ENCODE results near the gene GSK3A.

GSK3A gene

GRCh38 chr19:42250183-42250665 is 7.8 kb upstream of the GSK3A start:
- TF ChIP-seq CTCF (IDR thresholded peaks at IDR 0.05; ENCODE audit: low read depth, low read length, missing control alignments): no peak
- DNase-seq (ENCODE audit: extremely low read depth, low read depth): no peak
- peak overlapping the region; percentile 93 for H3K4me3 ChIP-seq (replicated peaks; ENCODE audit: low read depth, low read length)

DNA sequence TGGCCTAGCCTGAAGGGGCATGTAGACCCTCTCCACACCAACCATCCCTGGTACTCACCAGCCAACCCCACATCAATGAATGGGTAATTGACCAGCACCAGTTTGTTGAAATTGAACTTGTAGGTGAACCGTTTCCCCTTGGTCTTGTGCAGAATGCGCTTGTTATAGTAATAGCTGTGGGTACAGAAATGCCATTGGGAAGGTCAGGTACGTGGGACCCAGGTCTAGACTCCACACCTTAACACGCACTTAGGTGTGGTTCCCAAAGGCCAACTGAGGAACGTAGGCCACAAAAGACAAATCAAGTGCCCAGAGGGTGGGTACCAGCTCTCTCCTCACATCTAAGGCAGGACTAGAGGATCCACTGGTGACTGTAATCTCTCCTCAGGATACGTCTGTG is 7.4 kb upstream of the GSK3A start:
- TF ChIP-seq CTCF (IDR thresholded peaks at IDR 0.05; ENCODE audit: low read depth, low read length, missing control alignments): no peak
- no peak for DNase-seq (ENCODE audit: extremely low read depth, low read depth)

DNA sequence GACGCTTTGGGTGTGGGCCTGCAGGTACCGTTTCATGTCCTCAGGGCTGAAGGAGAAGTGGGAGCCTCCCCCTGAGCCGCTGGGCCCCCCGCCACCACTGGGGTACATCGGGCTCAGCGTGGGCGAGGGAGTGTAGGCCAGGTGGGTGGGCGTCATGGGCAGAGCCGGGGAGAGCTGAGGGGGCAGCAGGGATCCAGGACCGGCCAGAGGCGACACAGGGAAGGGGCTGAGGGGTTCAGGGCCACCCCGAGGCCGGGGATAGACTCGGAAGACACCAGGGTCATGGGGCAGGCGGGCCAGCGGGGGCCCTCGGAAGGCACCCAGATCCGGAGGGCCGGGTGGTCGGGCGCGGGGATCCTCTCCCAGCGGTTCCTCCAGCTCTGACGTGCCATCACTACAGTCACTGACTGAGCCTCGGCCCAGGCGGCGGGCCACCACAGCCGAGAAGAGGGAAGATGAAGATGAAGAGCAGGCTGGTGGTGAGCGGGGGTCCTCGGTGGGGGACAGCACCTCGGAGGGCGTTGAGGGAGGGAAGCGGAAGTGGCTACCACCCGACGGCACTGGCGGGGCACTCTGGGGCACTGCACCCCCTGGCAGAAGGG is 6.8 kb upstream of the GSK3A start:
- TF ChIP-seq CTCF (IDR thresholded peaks at IDR 0.05; ENCODE audit: low read depth, low read length, missing control alignments): no peak
- no peak overlapping the region for H3K4me3 ChIP-seq (replicated peaks; ENCODE audit: low read depth, low read length)
- no peak for DNase-seq (ENCODE audit: extremely low read depth, low read depth)

More for the DNA sequence above, 7.4 kb upstream of the GSK3A start:
- H3K4me3 ChIP-seq (replicated peaks; ENCODE audit: low read depth, low read length): no peak overlapping the region

DNA sequence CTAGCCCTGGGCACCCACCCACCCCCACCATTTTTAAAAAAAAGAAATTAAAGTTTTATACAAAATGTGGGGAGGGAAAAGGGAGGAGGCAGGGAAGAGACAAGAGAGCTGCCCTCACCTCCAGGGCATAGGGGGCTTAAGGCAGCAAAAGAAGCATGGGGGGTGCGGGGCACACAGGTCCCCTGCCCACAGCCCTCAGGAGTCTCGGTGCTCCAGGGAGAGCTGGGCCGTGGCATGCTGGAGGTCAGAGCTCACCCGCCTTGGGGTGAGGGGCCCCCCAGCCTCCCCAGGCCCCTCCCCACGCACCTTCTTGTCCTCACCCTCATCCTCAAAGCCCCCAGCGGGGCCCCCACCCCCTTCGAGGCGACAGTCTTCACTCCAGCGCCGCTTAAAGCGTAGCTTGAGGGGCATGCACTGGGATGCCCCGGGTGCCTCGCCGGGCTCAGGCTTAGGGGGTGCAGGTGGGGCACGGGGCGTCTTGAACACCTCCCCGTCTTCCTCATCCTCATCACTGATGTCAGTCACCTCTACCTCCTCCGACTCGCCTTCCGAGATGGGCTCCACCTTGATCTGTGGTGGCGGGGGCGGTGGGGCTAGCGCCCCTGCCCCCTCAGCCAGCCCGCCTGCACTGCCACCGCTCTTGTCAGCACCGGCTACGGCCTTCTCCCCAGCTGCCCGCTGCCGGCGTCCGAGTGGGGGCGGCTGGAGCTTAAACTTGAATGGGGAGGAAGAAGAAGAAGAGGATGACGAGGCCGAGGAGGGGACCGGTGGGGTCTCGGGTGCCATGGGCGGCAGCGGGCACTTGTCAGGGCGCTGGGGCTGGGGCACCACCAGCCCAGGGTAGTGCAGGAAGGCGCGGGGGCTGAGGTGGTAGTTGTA is 6.1 kb upstream of the GSK3A start:
- TF ChIP-seq CTCF (IDR thresholded peaks at IDR 0.05; ENCODE audit: low read depth, low read length, missing control alignments): no peak
- no peak overlapping the region for H3K4me3 ChIP-seq (replicated peaks; ENCODE audit: low read depth, low read length)
- no peak for DNase-seq (ENCODE audit: extremely low read depth, low read depth)

DNA sequence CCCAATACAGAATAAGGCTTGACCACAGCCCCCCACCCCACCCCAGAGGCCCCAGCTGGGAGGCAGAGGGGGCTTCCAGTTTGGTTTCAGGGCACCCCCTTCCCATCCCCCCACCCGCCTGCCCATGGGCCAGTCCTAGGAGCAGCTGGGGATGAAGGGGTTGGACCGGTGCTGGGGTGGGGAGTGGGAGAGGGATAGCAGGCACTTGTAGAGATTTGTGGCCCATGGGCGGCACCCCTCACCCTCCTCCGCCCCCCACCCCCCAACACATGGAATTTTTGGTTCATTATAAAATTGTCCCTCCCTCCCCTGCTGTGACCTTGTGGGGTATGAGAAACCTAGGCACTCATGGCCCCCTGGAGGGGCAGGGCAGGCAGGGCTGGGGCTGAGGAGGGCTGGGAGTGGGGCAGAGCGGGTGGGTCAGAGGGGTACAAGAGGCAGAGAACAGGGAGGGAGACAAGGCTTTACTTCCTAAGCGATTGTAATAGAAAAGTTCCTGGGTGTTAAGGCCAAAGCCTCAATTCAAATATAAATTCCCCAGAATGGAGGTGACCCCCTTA is 5.3 kb upstream of the GSK3A start:
- no peak for DNase-seq (ENCODE audit: extremely low read depth, low read depth)
- no peak overlapping the region for H3K4me3 ChIP-seq (replicated peaks; ENCODE audit: low read depth, low read length)
- TF ChIP-seq CTCF (IDR thresholded peaks at IDR 0.05; ENCODE audit: low read depth, low read length, missing control alignments): no peak

DNA sequence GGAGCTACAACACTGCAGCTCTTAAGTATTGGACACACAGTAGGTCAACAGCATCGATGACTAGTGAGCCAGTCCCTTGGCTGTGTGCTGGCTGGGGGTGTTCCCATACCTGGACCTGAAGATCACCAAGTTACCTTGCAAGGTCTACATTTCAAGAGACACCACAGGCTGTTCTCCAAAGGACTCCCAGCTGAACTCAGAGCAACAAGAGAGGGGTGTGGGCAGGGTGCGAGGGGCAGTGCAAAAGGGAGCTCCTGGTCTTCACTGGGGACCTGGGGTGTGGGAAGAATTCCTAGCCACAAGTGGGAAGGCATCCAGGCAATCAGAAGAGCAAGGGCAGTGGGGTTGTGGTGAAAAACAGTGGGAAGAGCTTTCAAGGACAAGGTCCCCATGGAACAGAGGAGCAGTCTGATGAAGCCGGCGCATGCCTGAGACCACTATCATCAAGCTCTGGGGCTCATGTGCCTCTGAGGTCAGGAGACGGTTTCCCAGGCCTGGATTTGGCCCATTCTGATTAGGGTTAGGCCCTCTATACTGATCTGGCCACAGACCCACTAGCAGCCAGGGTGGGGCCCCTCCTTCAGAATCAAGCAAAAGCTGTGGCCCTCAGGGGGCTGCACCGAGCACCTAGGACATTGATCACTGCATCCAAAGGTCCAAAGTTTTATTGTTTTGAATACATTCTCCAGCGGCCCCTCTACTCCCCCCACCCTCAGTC is 4.7 kb upstream of the GSK3A start:
- no peak for TF ChIP-seq CTCF (IDR thresholded peaks at IDR 0.05; ENCODE audit: low read depth, low read length, missing control alignments)
- DNase-seq (ENCODE audit: extremely low read depth, low read depth): no peak

More for the DNA sequence above, 4.7 kb upstream of the GSK3A start:
- no peak overlapping the region for H3K4me3 ChIP-seq (replicated peaks; ENCODE audit: low read depth, low read length)
